Calu3 (cell line): ENCODE measurements around the gene CASK. TPM values are rescaled to one million over a fixed set of nuclear protein-coding genes. Genes with fewer than 3 reads are reported as not detected.

Experiments used
- BruUV-seq: library from RNA; stranded (reverse); fragments of 400-500 nt; replicated peaks from 2 replicates; lab custom pipeline; 2021; lab: Mats Ljungman, UMichigan
- CTCF ChIA-PET: fragments of 300-600 bp; sonication (Branson Sonifier 250); formaldehyde crosslinking; loops from one replicate; lab custom pipeline; 2022; ENCODE audit warnings: antibody characterized with exemption; lab: Charles Lee
- DNase-seq: peaks from one replicate; pipeline ENCODE4 v3.0.0; 2022
- H3K27ac Mint-ChIP-seq: one replicate; pipeline ENCODE4 v1.8.0; 2022; ENCODE audit warnings: mixed read lengths; ENCODE audit not compliant: unreplicated experiment
- H3K27me3 Mint-ChIP-seq: one replicate; pipeline ENCODE4 v1.8.0; 2022; ENCODE audit warnings: mixed read lengths; ENCODE audit not compliant: unreplicated experiment
- H3K36me3 Mint-ChIP-seq: one replicate; pipeline ENCODE4 v1.8.0; 2022; ENCODE audit warnings: mild to moderate bottlenecking, moderate library complexity, mixed read lengths; ENCODE audit not compliant: insufficient read depth, unreplicated experiment
- H3K4me1 Mint-ChIP-seq: one replicate; pipeline ENCODE4 v1.8.0; 2022; ENCODE audit warnings: mild to moderate bottlenecking, low read depth, mixed read lengths; ENCODE audit not compliant: unreplicated experiment
- H3K4me3 Mint-ChIP-seq: one replicate; pipeline ENCODE4 v1.8.0; 2022; ENCODE audit warnings: mild to moderate bottlenecking, low read depth, moderate library complexity, mixed read lengths; ENCODE audit not compliant: unreplicated experiment
- H3K9me3 Mint-ChIP-seq: one replicate; pipeline ENCODE4 v1.8.0; 2022; ENCODE audit warnings: low read depth, mixed read lengths; ENCODE audit not compliant: unreplicated experiment
- intact Hi-C: fragments of 100-400 bp; cut with micrococcal nuclease; formaldehyde crosslinking; loops from one replicate; pipeline ENCODE4 v1.10.0; 2022; ENCODE audit not compliant: unreplicated experiment
- total RNA-seq: library from RNA; stranded (reverse); gene quantifications from 2 replicates; pipeline ENCODE4 v1.2.3, GENCODE V29; 2022
- TF ChIP-seq, protein P1 (sequence below): fragments of 200-600 bp; IDR thresholded peaks from one replicate; pipeline ENCODE4 v1.8.0; 2022; ENCODE audit warnings: antibody characterized with exemption; ENCODE audit not compliant: unreplicated experiment

The CASK gene
- total RNA-seq, 1 experiment from 2014 or later: 157 TPM

DNA sequence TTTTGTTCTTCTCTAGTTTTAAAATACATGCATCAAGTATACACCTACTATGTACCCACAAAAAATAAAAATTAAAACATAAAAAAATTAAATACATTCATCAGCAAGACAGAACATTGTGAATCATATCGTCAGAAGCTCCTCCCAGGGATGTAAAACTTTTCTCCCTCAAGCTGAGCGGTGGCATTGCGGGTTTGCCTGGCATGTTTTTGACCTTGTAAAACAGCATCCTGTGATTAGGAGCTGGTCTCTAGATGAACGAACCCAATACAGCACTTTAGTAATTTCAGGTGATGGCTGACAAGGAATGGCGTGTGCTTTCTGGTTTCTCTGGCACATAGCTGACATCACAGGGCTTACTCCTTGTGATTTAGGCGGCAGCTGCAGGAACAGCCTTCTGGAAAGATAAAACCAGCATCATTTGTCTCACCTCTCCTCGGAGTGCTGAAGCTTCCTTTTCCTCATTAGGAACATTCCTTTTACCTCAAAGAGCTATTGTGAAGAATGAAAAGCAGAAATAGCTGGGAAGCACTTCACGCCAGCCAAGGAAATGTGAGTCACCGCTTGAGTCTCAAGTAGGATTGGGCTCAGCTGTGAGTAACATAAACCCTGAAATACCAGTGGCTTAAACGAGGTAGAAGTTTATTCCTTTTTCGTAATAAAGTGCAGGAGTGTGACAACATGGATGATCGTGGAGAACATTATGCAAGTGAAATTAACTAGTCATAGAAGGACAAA is 431.9 kb downstream of the CASK start:
- intact Hi-C loops: no loop called here
- Mint-ChIP-seq H3K4me3 (peak overlapping the region; percentile 41), H3K27ac (peak overlapping the region; percentile 88), H3K9me3 (no peaks in the 10 kb centered on the region), H3K4me1 (peaks cover 8% of the 10 kb centered on the region), H3K36me3 (peaks cover 5% of the 10 kb centered on the region), H3K27me3 (no peaks in the 10 kb centered on the region)
- no TSS peak for BruUV-seq
- peak; percentile 30 for DNase-seq
- TF ChIP-seq, protein P1, sequence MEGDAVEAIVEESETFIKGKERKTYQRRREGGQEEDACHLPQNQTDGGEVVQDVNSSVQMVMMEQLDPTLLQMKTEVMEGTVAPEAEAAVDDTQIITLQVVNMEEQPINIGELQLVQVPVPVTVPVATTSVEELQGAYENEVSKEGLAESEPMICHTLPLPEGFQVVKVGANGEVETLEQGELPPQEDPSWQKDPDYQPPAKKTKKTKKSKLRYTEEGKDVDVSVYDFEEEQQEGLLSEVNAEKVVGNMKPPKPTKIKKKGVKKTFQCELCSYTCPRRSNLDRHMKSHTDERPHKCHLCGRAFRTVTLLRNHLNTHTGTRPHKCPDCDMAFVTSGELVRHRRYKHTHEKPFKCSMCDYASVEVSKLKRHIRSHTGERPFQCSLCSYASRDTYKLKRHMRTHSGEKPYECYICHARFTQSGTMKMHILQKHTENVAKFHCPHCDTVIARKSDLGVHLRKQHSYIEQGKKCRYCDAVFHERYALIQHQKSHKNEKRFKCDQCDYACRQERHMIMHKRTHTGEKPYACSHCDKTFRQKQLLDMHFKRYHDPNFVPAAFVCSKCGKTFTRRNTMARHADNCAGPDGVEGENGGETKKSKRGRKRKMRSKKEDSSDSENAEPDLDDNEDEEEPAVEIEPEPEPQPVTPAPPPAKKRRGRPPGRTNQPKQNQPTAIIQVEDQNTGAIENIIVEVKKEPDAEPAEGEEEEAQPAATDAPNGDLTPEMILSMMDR: no peak
- CTCF ChIA-PET: interaction anchor here (0.7 kb wide), 1 partner anchor 19 kb away, joined by 3 read pairs; no protein-coding TSS in a partner anchor

DNA sequence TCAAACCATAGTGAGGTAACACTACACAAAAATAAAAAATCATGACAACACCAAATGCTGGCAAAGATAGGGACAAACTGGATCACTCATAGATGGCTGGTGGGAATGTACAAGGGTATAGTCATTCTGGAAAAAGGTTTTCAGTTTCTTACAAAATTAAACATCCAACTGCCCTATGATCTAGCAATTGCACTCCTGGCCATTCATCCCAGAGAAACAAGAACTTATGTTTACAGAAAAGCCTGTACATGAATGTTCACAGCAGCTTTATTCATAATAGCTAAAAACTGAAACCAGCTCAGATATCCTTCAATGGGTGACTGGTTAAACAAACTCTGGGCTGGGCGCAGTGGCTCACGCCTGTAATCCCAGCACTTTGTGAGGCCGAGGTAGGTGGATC is 432.9 kb downstream of the CASK start:
- Mint-ChIP-seq H3K9me3 (no peaks in the 10 kb centered on the region), H3K27me3 (no peaks in the 10 kb centered on the region), H3K4me1 (peaks cover 8% of the 10 kb centered on the region), H3K4me3 (no peak overlapping the region), H3K36me3 (peaks cover 5% of the 10 kb centered on the region), H3K27ac (no peak overlapping the region)
- CTCF ChIA-PET: interaction anchor here (0.6 kb wide), 1 partner anchor 13 kb away, joined by 3 read pairs; no protein-coding TSS in a partner anchor
- no TSS peak for BruUV-seq
- DNase-seq: no peak
- TF ChIP-seq, protein P1: no peak
- intact Hi-C loops: no loop called here

DNA sequence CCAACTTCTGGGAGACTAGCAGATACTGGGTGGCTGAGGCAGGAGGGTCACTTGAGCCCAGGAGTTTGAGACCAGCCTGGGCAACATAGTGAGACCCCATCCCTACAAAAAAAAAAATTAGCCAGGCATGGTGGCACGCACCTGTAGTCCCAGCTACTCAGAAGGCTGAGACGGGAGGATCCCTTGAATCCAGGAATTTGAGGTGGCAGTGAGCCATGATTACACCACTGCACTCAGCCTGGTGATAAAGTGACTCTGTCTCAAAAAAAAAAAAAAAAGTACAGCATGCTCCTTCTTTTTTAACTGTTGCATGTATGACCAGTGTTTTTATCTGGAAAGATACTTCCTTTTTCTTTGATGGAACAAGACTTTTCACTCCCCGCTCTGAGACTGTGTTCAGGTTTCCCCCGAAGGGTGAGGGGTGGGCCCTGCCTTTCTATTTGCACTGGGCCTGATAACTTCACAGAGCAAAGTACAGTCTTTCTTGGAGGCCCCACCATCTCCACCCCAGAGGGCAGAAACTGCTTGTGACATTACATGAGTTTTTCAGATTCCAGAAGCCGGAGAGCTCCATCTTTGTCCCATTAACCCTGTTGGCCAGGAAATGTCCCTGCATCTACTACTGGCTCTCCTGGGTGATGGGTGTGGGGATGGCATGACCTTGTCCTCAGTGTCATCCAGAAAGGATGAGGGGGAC is 441.1 kb downstream of the CASK start:
- H3K9me3 Mint-ChIP-seq: no peaks in the 10 kb centered on the region
- H3K4me1 Mint-ChIP-seq: no peaks in the 10 kb centered on the region
- CTCF ChIA-PET: interaction anchor here (0.7 kb wide), 1 partner anchor 765 kb away, joined by 3 read pairs; no protein-coding TSS in a partner anchor
- H3K36me3 Mint-ChIP-seq: no peaks in the 10 kb centered on the region
- no peaks in the 10 kb centered on the region for H3K27me3 Mint-ChIP-seq
- no peak overlapping the region for H3K27ac Mint-ChIP-seq
- DNase-seq: no peak
- intact Hi-C loops: no loop called here
- BruUV-seq: no TSS peak
- TF ChIP-seq, protein P1: no peak
- H3K4me3 Mint-ChIP-seq: no peak overlapping the region

DNA sequence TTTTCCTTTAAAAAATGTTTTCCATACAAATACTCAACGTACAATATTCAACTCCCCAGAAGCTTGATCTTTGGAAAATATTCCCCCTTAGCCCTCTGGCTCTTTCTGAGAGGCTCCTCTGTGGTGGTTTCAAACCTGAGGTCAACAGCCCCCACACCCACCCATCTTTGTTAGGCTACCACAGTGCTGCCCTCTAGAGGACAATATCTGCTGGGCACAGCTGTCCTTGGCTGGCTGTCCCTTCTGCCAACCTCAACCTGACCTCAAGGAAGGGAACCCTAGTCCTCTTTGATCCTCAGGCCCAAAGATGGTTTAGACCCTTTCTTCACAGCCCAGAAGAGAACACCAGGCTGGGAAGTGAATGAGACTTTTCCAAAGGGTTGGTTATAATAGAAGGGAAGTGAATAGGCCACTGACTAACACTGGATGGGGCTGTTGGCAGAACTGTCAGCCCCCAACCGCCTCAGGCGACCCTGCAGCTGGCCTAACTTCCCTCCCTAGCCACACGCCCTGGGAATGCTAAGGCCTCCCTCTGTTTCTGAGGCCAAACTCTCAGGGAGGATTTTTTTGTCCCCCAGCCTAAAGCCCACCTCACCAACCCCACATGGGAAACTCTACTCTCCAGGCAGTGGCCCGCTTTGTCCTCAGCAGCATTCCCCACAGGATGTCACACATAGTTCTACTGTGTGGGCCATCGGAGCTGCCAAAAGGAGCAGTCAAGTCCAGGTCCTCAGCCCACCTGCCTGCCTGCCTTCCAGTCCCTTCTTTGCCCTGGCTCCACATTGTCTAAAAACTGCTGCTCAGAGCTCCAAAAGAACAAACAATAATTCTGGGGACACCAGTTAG is 441.9 kb downstream of the CASK start:
- no peaks in the 10 kb centered on the region for H3K4me1 Mint-ChIP-seq
- no peaks in the 10 kb centered on the region for H3K27me3 Mint-ChIP-seq
- CTCF ChIA-PET: interaction anchor here (0.7 kb wide), 1 partner anchor 765 kb away, joined by 3 read pairs; no protein-coding TSS in a partner anchor
- H3K27ac Mint-ChIP-seq: no peak overlapping the region
- no peak overlapping the region for H3K4me3 Mint-ChIP-seq
- BruUV-seq: no TSS peak
- no peaks in the 10 kb centered on the region for H3K9me3 Mint-ChIP-seq
- TF ChIP-seq, protein P1: no peak
- H3K36me3 Mint-ChIP-seq: no peaks in the 10 kb centered on the region
- intact Hi-C loops: no loop called here
- DNase-seq: no peak
